ENCODE measurements around the gene OR10A2.

DNA sequence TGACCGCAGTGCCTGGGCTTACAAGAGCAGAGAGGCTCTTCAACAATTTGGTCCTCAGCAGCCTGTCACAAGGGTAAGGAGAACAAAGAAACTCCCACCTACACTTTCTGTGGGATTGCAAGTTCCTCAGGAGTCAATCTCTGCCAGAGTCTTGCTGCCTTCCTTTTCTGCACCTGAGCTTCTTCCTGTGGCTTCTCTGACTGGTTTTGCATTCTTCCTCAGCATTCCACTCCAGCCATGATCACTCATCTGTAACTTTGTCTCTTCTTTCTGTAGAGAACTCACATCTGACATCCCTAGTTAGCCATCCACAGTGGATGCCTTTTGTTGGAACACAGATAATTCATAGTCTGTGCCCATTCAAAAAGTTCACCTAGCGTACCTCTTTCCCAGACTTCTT lies 49.2 kb upstream of the OR10A2 start:
- TF ChIP-seq, protein P1, sequence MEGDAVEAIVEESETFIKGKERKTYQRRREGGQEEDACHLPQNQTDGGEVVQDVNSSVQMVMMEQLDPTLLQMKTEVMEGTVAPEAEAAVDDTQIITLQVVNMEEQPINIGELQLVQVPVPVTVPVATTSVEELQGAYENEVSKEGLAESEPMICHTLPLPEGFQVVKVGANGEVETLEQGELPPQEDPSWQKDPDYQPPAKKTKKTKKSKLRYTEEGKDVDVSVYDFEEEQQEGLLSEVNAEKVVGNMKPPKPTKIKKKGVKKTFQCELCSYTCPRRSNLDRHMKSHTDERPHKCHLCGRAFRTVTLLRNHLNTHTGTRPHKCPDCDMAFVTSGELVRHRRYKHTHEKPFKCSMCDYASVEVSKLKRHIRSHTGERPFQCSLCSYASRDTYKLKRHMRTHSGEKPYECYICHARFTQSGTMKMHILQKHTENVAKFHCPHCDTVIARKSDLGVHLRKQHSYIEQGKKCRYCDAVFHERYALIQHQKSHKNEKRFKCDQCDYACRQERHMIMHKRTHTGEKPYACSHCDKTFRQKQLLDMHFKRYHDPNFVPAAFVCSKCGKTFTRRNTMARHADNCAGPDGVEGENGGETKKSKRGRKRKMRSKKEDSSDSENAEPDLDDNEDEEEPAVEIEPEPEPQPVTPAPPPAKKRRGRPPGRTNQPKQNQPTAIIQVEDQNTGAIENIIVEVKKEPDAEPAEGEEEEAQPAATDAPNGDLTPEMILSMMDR (IDR thresholded peaks at IDR 0.05): no peak
- TF ChIP-seq CHD2 (IDR thresholded peaks at IDR 0.05; ENCODE audit: low read length, partially characterized antibody): no peak
- TF ChIP-seq EP300 (IDR thresholded peaks at IDR 0.05; ENCODE audit: borderline replicate concordance in 1 of 2, low read depth in 1 of 2, low read length in 1 of 2): no peak
- TF ChIP-seq FOSL2 (IDR thresholded peaks at IDR 0.05; ENCODE audit: borderline replicate concordance, low read depth): no peak
- TF ChIP-seq MXI1 (IDR thresholded peaks at IDR 0.05; ENCODE audit: low read depth, low read length): no peak
- TF ChIP-seq SMC3 (IDR thresholded peaks at IDR 0.05; ENCODE audit: low read depth, low read length): no peak
- no peak for TF ChIP-seq TAF1 (IDR thresholded peaks at IDR 0.05; ENCODE audit: borderline replicate concordance, low read depth, low read length)

Measured in SK-N-SH (cell line).